ENCODE results near the gene PERCC1.
"Not testable (repeated sequence)": the region's sequence is repeated elsewhere in the genome, so short reads cannot be mapped to it uniquely, and the experiment has no call there.

PERCC1 gene

DNA sequence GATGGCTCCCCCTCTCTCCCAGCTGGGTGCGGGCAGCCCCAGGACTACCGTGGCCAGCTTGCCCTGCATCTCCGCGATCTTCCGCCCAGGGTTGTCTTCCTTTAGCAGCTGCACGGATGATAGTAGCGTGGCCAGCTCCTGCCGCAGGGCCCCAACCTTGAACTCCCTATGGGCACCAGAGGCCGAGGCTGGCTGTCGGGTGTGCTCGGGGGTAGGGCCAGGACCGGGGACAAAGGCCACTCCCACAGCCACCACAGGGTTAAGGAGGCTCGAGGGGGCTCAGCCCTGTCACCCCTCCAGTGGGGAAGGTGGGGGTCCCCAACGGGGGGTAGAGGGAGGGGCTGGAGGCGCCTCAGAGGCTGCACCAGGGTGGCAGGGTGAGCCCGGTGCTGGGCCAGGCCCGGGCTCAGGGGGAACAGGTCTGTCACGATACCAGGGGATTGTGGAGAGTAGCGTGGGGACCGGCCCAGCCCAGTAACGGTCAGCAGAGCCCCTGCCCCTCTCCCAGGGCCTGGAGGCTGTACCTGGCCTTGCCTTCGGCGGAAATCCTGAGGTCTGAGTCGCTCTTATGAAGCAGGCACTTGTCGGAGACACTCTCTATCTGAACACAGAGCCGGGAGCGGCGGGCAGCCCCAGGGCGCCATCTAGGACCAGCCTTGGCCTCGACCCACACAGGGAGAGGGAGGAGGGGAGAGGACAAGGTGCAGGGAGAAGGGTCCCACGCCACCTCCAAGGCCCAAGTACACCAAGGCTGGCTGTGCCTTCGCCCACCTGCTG lies 5.2 kb downstream of the PERCC1 start:
- no peak for DNase-seq

DNA sequence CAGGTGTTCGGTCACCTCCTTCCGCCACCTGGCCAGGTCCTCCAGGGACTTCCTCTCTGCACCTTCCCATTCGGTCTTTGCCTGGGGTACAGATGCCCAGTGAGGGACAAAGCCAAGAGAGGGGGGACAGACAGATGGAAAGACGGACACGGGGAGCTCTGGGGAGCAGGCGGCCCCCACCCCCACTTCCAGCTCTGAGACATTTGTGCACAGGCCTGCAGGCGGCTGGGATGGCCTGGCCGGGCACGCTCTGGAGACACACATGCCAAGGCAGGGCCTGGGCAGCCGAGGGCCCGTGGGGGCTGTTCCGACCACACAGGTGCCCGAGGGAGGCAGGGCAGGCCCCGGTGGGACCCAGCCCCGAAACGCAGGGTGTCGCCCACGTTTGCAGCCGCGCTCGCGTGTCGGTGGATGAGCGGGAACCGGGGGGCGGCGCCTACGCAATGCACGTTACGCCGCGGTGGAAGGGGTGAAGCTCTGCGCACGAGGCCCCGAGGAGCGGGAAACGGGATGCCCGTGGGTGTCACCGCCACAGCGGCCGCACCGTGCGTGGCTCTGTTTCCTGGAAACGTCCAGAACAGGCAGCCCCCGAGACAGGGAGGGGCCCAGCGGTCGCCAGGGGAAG lies 6.0 kb downstream of the PERCC1 start:
- DNase-seq, result no peak

DNA sequence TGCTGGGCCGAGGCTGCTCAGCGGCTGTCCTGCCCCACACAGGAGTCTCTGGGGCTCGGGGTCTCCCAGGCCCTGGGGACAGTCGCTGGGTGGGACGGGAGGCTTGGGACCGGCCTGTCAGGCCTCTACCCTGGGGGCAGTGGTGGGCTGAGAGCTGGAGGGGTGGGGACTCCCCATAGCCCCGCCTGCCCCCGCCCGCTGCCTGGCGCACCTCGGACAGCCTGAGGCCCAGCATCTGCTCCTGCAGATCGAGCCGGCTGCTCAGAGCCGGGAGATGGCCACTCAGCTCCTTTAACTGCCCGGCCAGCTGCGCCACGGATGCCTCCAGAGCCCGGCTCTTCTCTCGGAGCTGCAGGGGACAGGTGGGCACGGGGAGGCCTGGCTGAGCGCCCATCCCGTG lies 6.7 kb downstream of the PERCC1 start:
- DNase-seq, result no peak

DNA sequence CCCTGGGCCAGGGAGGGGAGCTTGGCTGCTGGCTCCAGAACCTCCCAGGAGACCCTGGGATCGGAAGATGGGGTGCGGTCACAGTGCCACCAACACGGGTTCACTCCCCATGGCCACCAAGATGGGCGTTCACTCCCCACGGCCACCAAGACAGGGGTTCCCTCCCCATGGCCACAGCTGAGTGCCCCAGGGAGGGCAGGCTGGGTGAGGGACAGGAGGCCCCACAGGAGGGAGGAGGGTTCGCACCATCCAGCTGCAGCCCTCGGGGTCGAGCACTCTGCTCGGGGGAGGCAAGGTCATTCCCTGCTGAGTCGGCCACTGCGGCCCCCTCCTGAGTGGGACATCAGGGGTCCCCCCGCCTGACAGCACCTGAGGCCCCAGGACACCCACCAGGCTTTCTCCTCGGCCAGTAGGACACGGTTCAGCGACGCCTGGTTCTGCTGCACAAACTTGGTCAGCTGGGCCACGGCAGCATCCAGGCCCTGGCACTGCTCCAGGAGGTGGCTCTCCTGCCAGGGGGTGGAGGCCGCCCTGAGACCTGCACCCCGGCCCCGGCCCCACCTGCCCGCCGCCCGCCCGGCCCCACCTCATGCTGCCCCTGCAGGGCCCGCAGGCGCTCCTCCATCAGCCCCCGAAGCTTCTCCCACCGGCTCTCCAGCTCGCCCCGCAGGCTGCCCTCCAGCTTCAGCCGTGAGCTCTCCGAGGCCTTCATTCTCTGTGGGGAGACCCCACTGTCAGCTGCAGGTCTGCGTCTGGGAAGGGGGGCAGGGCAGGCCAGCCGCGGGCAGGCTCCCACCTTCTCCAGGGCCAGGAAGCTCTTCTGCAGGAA lies 7.6 kb downstream of the PERCC1 start:
- DNase-seq, result no peak

DNA sequence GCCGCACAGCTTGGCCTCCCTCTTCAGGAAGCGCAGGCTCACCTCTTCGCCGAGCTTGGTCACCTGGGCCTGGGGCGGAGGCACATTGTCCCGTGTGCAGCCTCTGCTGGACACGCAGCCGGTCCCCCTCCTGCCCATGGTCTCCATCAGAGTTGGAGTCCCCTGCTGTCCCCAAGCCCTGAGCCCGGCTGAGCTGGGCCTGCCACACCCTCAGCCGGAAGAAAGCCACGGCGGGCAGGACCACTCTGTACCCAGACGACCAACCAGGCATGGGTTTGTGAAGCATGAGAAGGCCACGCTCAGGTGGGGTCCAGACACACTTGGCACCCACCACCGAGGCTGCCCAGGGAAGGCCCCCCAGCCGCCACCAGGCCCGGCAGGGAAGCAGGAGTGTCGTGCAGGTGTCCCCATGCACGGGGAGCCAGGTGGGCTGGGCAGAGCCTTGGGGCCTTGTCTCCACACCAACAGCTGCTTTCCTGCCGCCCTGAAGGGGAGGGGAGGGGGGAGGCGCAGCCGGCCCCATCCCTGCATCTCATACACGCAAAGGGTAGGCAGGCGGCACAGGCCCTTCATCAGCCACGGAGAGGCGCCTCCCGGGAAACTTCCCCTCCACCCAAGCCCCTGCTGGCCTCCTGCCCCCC lies 8.3 kb downstream of the PERCC1 start:
- no peak for DNase-seq

DNA sequence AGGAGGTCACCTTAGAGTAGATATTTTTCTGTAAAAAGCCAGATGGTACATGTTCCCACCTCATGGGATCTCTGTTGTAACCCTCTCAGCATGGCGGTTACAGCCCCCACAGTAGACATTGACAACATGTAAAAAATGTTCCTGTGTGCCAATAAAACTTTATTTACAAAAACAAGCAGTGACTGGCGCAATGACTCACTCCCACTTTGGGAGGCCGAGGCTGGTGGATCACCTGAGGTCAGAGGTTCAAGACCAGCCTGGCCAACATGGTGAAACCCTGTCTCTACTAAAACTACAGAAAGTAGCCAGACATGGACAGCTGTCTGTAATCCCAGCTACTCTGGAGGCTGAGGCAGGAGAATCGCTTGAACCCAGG lies 8.8 kb downstream of the PERCC1 start:
- not testable (repeated sequence) for DNase-seq

DNA sequence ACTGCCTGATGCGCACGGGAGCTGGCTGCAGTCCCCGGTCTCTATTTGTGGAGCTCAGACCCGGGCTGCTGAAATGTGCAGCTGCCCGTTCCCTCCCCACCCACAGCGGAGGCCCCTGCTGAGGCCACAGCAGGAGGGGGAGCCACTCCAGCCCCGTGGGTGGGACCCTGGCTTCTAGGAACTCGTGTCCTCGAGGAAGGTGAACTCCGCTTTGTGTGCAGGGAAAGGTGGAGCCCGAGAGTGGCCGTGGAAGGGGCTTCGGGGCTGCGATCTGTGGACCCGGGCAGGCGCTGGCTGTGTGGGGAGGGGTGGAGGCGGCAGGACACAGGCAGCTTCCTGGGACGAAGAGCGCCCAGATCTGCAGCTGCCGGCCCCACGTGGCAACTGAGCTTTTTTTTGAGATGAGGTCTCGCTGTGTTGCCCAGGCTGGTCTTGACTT lies 10.5 kb downstream of the PERCC1 start:
- DNase-seq, result no peak

DNA sequence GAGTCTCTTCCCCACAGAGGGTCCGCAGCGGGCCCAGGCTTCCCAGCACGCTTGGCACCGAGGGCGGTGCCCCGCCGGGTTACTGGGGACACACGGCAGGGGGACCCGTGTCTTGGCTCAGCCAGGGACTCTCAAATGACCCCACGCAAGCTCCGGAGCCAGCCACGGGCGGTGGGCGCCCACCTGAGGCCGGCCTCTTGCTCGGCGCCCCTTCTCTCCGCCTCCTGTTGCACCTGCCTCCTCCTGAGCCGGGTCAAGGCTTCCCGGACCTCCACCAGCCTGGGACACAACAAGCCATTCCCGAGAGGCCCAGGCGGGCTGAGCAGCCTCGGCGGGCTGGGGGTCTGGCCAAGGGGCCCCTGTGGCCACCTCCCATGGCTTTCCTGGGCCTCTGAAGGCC lies 11.8 kb downstream of the PERCC1 start:
- DNase-seq, result no peak

DNA sequence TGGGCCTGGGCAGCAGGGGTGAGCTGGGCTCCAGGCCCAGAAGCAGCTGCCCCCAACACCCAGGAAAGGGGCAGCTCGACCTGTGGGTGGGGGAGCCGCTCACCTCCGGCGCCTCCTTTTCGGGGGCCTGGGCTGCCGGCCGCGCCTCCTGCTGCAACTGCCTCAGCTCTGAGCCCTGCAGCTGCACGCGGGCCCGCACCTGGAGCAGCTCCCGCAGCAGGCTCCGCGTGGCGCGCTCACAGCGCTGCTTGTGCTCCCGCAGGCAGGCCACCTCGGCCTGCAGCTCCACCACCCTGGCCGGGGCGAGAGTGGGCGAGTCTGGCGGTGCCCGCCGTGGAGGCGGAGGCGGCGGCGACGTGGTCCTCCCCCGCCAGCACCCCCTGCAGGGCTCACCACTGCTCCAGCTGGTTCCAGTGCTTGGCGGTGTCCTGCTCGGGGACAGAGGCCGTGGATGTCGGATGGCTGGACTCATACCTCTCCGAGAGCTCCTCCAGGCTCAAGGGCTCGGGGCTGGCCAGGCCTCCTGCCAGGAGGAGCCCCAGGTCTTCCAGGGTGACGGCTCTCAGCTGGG lies 12.6 kb downstream of the PERCC1 start:
- DNase-seq, result no peak

DNA sequence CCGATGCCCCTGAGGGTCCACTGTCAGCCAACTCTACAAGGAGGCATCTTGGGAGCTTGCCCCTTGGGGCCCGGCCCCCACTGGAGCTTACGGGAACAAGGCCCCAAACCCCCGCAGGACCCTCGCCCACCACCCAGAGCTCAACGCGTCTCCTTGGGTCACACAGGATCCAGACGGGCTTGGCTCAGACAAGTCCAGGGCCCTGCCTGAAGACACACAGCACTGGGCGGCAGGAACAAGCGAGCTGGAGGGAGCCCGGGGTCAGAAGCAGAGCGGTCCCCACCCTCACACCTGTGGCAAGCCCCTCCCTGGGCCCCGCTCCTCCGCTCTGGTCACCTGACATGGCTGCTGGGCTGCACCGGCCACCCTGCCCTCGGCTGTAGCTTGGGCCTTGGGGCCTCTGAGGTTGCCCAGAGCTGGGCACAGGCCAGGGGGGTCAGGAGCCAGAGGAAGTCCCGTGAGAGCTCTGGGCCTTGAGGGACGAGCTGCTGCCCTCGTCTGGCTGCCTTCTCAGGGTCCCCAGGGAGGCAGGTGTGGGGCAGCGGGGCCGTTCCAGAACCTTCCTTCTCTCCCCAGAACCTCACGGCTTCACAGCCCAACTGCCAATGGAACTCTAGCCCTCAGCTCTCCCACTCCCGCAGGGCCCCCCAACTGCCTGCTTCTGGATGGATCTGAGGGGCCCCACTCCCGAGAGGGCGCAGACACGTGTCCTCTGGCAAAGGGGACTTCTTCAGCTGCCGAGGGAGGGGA lies 13.3 kb downstream of the PERCC1 start, which contains the start of gene CCDC154:
Gene CCDC154, minus strand, starts transcription at position 577 of the 750 bp plus-strand sequence. Its CDS starts 234 bp downstream, at position 343.
- no peak for DNase-seq

DNA sequence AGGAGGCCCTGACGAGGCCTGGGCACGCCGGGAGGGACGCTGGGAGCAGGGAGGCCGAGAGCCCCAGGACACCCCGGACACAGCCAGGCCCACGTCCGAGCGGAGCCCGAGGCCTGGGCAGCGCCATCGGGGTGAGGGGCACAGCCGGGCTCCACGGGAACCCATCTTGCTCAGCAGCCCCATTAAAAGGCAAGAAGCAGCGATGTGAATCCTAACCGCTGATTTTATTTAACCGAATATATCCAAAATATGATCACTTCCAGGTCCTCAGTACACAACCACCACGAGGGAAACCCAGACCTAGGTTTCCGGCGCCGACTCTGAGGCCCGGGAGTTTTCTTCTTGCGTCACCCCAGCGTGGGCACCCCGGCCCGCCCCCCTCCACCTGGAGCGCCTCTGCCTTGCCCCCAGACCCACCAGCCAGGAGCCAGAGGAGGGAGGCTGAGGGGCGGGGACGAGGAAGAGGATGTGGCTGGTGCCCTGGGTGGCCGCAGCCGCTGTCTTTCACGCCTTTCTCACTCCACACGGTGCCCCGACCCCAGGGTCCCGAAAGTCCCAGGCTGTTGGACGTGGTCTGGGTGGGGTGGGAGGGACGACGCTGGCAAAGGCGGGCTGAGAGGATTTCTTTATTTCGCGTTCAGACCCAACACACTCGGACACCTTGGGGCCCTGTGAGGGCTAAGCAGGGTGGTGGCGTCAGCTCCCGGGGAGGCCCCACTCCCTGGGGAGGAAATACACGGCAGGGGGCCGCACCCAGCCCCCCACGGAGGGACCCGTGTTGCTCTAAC lies 14.0 kb downstream of the PERCC1 start:
- no peak for DNase-seq

DNA sequence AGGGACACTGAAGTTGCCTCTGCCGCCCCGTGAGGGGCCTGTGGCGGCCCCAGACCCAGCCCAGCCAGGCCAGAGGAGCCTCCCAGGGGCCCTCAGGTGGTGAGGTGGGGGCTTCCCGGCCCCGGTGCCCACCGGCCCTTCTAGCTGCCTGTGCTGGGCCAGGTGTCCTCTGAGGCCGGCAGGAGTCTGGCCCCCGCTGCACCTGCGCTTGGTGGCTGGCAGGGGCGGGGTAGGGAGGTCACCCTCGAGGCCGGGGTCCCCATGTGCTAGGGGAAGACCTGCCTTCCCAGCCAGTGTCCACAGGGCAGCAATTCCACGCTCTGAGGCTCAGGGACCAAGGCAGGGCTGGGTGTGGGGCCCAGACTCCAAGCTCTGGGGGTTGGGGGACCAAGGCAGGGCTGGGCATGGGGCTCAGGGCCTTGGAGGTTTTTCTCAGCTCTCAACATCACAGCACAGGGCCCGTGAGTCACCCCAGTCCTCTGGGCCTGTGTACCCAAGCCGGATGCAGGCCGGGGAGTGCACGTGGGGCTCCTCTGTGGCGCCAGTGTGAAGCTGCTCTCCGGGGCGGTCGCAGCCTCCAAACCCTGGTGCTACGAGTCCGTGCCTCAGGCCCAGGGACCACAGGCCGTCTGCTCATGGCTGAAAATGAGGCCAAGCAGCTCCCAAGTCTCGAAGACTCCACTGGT lies 14.8 kb downstream of the PERCC1 start:
- no peak for DNase-seq

DNA sequence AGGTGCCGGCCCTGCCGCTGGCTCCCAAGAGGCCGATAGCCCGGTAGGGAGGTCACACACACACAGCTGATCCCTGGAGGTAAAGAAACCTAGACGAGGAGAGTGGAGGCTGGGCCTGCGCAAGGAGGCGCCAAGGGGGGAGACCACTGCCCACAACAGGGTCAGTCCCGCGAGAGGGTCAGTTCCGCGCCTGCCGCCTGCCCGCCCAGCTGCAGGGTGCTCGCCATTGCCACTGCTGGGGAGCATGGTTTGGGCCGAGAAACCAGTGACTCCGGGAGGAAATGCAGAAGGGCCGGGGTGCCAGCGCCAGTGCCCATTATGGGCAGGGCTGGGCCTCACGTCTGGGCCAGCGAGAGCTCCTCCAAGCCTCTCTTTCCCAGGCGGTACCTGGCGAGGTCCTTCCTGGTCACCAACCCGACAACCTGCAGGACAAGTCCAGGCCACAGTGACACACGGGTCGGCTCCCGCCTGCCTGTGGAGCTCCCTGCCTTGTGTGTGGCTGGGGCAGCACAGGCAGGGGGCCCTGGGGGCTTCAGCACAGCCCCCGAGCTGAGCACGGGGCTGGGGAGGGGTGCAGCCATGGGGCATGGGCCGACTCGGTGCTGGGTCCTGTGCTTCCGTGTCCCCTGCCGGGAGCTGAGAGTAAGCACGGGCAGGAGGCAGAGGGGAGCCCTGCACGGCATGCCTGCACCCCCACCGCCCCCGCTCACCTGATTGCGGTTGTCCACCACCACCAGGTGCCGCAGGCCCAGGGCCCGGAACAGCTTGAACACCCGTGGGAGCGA lies 15.6 kb downstream of the PERCC1 start:
- DNase-seq, result no peak

DNA sequence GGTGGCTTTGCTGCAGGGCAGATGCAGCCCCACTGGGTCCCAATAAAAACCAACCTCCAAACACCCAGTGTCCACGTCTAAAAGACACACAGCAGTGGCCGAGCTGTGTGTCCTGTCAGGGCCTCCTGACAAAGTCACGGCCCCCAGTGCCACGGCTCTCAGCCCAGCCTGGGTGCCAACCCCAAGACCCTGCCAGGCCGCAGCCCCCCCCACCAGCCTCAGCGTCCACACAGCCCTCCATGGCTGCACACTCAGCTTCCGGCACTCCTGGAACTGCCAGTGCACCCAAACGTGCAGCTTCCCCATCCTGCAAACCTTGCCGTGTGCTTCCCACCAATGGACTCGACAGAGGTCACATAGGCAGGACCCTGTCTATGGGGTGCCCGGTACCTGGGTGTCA lies 17.1 kb downstream of the PERCC1 start:
- DNase-seq, result no peak

DNA sequence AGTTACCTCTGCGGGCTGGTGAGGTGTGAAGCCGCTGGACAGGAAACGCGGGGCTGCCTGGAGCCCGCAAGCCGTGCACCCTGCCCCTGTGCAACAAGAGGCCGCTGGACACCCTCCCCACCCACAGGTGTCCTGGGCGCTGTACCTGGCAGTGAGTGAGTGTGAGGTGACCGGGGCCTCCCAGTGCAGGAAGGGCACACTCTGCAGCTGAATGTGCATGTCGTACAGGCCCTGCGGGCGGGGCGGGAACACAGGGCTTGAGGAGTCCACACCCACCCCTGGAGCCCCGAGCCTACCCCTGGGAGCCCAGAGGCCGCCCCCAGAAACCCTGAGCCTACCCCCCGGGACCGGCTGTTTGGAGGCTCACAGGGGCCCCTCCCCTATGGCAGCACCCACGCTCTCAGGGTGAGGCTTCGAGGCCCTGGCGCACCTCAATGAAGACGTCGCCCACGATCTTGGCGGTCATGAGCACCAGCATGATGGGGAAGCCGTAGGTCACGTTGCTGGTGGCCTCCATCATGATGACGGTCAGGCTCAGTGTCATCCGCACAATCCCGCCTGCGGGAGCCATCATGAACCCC lies 17.7 kb downstream of the PERCC1 start:
- no peak for DNase-seq

DNA sequence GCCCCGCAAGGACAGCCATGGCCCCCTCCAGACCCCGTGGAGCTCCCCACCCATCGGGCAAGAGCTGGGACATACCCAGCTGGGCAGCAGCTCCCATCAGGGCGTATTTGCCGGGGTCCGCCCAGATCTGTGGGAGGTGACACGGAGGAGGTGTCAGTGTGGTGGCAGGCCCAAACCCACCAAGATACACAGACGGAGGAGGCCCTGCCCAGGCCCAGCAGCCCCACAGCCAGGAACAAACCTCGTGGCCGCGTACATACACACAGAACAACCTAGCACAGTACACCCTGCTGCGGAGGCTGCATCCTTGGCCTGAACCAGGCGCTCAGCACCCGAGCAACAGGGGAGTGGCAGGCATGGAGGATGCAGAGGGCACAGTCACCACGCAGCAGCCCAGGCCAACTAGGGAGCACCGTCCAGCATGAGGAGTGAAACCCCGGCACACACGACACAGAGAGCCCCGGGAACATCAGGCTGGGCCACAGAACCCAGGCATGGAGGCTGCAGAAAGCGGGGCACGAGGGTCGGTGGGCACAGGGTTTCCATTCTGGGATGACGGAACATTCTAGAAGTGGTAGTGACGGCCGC lies 18.4 kb downstream of the PERCC1 start:
- no peak for DNase-seq

DNA sequence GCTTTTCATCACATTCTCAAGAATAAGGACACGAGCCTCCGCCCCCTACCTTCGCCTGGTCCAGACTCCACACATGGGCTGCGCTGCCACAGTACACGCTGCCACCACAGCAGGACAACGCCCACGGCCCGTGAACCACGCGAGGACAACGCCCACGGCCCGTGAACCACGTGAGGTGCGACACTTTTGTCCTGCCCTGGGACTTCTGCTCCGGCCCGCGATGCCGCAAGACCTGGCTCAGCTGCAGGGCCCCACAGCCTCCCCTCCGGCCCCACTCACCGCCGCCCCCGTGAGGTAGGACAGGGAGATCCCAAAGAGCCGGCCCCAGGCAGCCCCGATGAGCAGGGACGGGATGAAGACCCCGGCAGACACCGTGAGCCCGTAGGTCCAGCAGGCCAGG lies 19.3 kb downstream of the PERCC1 start:
- DNase-seq, result no peak

DNA sequence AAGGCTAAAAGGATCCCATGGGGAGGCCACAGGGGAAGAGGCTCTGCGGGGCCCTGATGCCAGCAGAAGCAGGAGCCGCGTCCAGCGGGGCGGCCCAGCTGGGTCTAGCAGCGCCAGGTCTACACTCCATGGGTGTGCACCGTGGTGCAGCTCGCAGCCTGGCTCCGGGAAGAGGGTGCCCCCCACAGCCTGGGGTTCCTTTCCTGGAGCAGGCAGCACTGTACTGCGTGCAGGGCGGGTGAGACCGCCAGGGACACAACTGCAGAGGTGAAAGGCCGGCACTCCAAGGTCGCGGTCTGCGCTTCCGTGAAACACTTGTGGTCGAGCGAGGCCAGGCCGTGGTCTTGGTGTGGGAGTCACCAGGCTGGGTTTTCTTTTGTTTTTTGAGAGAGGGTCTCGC lies 20.0 kb downstream of the PERCC1 start:
- no peak for DNase-seq
